K562 (cell line): ENCODE measurements around the gene INO80. TPM values are rescaled to one million over a fixed set of nuclear protein-coding genes. Genes with fewer than 3 reads are reported as not detected.

Experiments used
- ATAC-seq: fragments of 200-7000 bp; cut with Tn5 transposase; 3 replicates; pipeline ENCODE4 v1.9.1; 2020; ENCODE audit warnings: moderate library complexity
- BruUV-seq: library from RNA; stranded (reverse); fragments of 400-500 nt; replicated peaks from 2 replicates; lab custom pipeline; 2021; lab: Mats Ljungman, UMichigan
- CTCF ChIA-PET: fragments of 300-600 bp; formaldehyde crosslinking; extraction: SDS; loops from one replicate; lab custom pipeline; 2021; ENCODE audit warnings: low intra/inter-chr PET ratio; lab: Yijun Ruan, JAX
- POLR2A ChIA-PET: fragments of 300-600, 350-650 bp; sonication (Branson Sonifier 250); formaldehyde crosslinking; extraction: SDS; loops from one replicate; lab custom pipeline; 2021; ENCODE audit warnings: antibody characterized with exemption, inconsistent platforms; lab: Yijun Ruan, JAX
- DNase-seq, 4 experiments: peaks; one replicate each; pipeline versions ENCODE4 v3.0.0 to v3.0.0-alpha.2; 2011 to 2018; ENCODE audit warnings: low spot score in 3 of 4, mixed read lengths in 3 of 4; ENCODE audit errors: extremely low read depth in 1 of 4
- FAIRE-seq: peaks from 2 replicates; lab custom pipeline; 2011; peaks lifted over from hg19 to GRCh38; lab: Jason Lieb, UNC
- H2AFZ ChIP-seq: 2 replicates; pipeline ENCODE4 v1.6.0; 2011; ENCODE audit warnings: low read depth, low read length, control low read depth, inconsistent platforms
- H3K27ac ChIP-seq: fragments of 200-600 bp; 3 replicates; pipeline ENCODE4 v1.8.0; 2011; ENCODE audit warnings: low read depth, mild to moderate bottlenecking, control low read depth, inconsistent platforms, low read length, moderate library complexity, mixed read lengths; ENCODE audit errors: extremely low read depth
- H3K27me3 ChIP-seq, 2 experiments: fragments of 300-600 bp in 1 of 2; 2 replicates in 1 of 2; 3 replicates in 1 of 2; pipeline versions ENCODE4 v1.6.0 to v1.8.0; 2011; ENCODE audit warnings: inconsistent platforms in 2 of 2, low read length in 2 of 2, mild to moderate bottlenecking in 1 of 2, mixed read lengths in 1 of 2, moderate library complexity in 1 of 2; ENCODE audit not compliant: control insufficient read depth in 2 of 2, insufficient read depth in 2 of 2
- H3K36me3 ChIP-seq: fragments of 300-600 bp; 3 replicates; pipeline ENCODE4 v1.8.0; 2011; ENCODE audit warnings: mild to moderate bottlenecking, low read length, inconsistent platforms; ENCODE audit not compliant: control insufficient read depth, insufficient read depth
- H3K4me1 ChIP-seq, 2 experiments: fragments of 200-600 bp in 1 of 2; replicated peaks in 1 of 2; 2 replicates in 1 of 2; 3 replicates in 1 of 2; pipeline versions ENCODE4 v1.5.1 to v1.8.0; 2011; ENCODE audit warnings: inconsistent platforms in 2 of 2, low read length in 2 of 2, mild to moderate bottlenecking in 1 of 2, mixed read lengths in 1 of 2, moderate library complexity in 1 of 2; ENCODE audit not compliant: control insufficient read depth in 2 of 2, insufficient read depth in 2 of 2
- H3K4me2 ChIP-seq: 2 replicates; pipeline ENCODE4 v1.6.1; 2011; ENCODE audit warnings: low read length, control low read depth, inconsistent platforms, mixed read lengths; ENCODE audit not compliant: insufficient read depth
- H3K4me3 ChIP-seq: fragments of 200-600 bp; sonication (generic), shearing (Covaris generic); 2 replicates; pipeline ENCODE4 v1.5.1; 2016; ENCODE audit warnings: control low read depth, inconsistent platforms
- H3K79me2 ChIP-seq: fragments of 200-600 bp; 3 replicates; pipeline ENCODE4 v1.8.0; 2011; ENCODE audit warnings: low read length, inconsistent platforms; ENCODE audit not compliant: control insufficient read depth, insufficient read depth
- H3K9ac ChIP-seq, 2 experiments: 2 replicates each; pipeline versions ENCODE4 v1.6.0 to v1.6.1; 2011; ENCODE audit warnings: low read depth in 2 of 2, low read length in 2 of 2, control low read depth in 1 of 2, inconsistent platforms in 1 of 2, mild to moderate bottlenecking in 1 of 2, mixed read lengths in 1 of 2; ENCODE audit not compliant: insufficient read depth in 1 of 2
- H3K9me1 ChIP-seq: one replicate; pipeline ENCODE4 v1.6.0; 2011; ENCODE audit warnings: inconsistent platforms, mild to moderate bottlenecking, low read length, moderate library complexity; ENCODE audit not compliant: control insufficient read depth, insufficient read depth
- H3K9me3 ChIP-seq: replicated peaks from 2 replicates; pipeline ENCODE4 v1.5.1; 2011; ENCODE audit warnings: low read depth, low read length, inconsistent platforms; ENCODE audit not compliant: control insufficient read depth, insufficient read depth
- H4K20me1 ChIP-seq: replicated peaks from 2 replicates; pipeline ENCODE4 v1.6.1; 2011; ENCODE audit warnings: low read length, inconsistent platforms, mixed read lengths; ENCODE audit not compliant: control insufficient read depth, insufficient read depth
- ATF1 ChIP-seq, 2 experiments: fragments of 450-650 bp in 1 of 2; IDR thresholded peaks; 2 replicates each; pipeline ENCODE4 v1.6.1; 2016; ENCODE audit warnings: missing compliant biosample characterization in 1 of 2, missing genetic modification characterization in 1 of 2
- CEBPB ChIP-seq: fragments of 450-650 bp; IDR thresholded peaks from 2 replicates; pipeline ENCODE4 v1.6.1; 2016; ENCODE audit warnings: missing genetic modification characterization, missing compliant biosample characterization
- EWSR1 ChIP-seq: fragments of 450-650 bp; IDR thresholded peaks from 2 replicates; pipeline ENCODE4 v1.6.1; 2018; ENCODE audit warnings: borderline replicate concordance, mild to moderate bottlenecking, low read depth, moderate library complexity; ENCODE audit not compliant: partially characterized antibody
- GABPB1 ChIP-seq: sonication (generic); formaldehyde crosslinking; IDR thresholded peaks from 2 replicates; pipeline ENCODE4 v1.8.0; 2022; ENCODE audit warnings: mild to moderate bottlenecking, missing genetic modification reagents
- GTF2B ChIP-seq: IDR thresholded peaks from 2 replicates; pipeline ENCODE4 v1.6.1; 2011; ENCODE audit not compliant: insufficient read length; ENCODE audit errors: extremely low read depth
- HDAC1 ChIP-seq, 2 experiments: fragments of 450-650 bp; IDR thresholded peaks; 2 replicates each; pipeline ENCODE4 v1.6.1; 2016 to 2017; ENCODE audit warnings: inconsistent platforms in 1 of 2, mild to moderate bottlenecking in 1 of 2, moderate library complexity in 1 of 2
- HNRNPK ChIP-seq: fragments of 200-400 bp; formaldehyde crosslinking; IDR thresholded peaks from one replicate; pipeline ENCODE4 v1.6.1; 2018; ENCODE audit warnings: mild to moderate bottlenecking, low read depth, low read length; ENCODE audit not compliant: poor library complexity, severe bottlenecking
- KAT7 ChIP-seq: sonication (generic); formaldehyde crosslinking; IDR thresholded peaks from 2 replicates; pipeline ENCODE4 v1.8.0; 2022; ENCODE audit warnings: missing genetic modification reagents, mild to moderate bottlenecking, borderline replicate concordance
- MAZ ChIP-seq, 2 experiments: fragments of 450-650 bp in 1 of 2; sonication (generic) in 1 of 2; formaldehyde crosslinking; IDR thresholded peaks in 1 of 2; conservative IDR thresholded peaks in 1 of 2; 2 replicates each; pipeline versions ENCODE4 v1.4.0 to v1.5.0; 2020; ENCODE audit warnings: mild to moderate bottlenecking in 1 of 2, missing genetic modification reagents in 1 of 2
- POLR2G ChIP-seq: fragments of 200-400 bp; formaldehyde crosslinking; IDR thresholded peaks from 2 replicates; pipeline ENCODE4 v1.6.1; 2017; ENCODE audit warnings: low read depth, mild to moderate bottlenecking, antibody characterized with exemption, low read length, moderate library complexity
- TSC22D4 ChIP-seq: fragments of 450-650 bp; IDR thresholded peaks from 2 replicates; pipeline ENCODE4 v1.6.1; 2016; ENCODE audit warnings: missing genetic modification characterization, missing biosample characterization, control low read depth
- ZNF239 ChIP-seq: fragments of 250-450 bp; sonication (Bioruptor Pico); IDR thresholded peaks from 2 replicates; pipeline ENCODE4 v1.4.0; 2020; ENCODE audit warnings: mild to moderate bottlenecking
- WGBS: fragments of 100-300 bp; shearing (Covaris generic); methylation state at CpG from one replicate; pipeline ENCODE4 v1.1.6; 2016; ENCODE audit warnings: low coverage, mixed read lengths; ENCODE audit not compliant: insufficient coverage; ENCODE audit errors: missing lambda C conversion rate; 5-methylcytosine and 5-hydroxymethylcytosine counted together
- in situ Hi-C: fragments of 300-500 bp; cut with MboI; formaldehyde crosslinking; loops from 4 replicates; pipeline ENCODE4 v1.15.0; 2018; ENCODE audit warnings: inconsistent platforms, mixed read lengths
- intact Hi-C: fragments of 100-400 bp; cut with micrococcal nuclease; formaldehyde crosslinking; loops from 2 replicates; pipeline ENCODE4 v1.14.2; 2022
- polyA plus RNA-seq, 8 experiments: library from polyadenylated mRNA; depleted of rRNA in 4 of 8; stranded (reverse) in 5 of 8; unstranded in 3 of 8; fragments of >200 nt; fragmentation: Nextera tagmentation in 2 of 8; fragmentation: Illumina TruSeq in 1 of 8; extraction: Ambion mirVana in 2 of 8; extraction: Trizol in 1 of 8; gene quantifications; 2 replicates each; pipeline versions ENCODE4 v1.2.1 to v1.2.3, GENCODE V29; 2011 to 2014; ENCODE audit warnings: inconsistent platforms in 1 of 8, missing spikeins in 1 of 8
- total RNA-seq, 7 experiments: library from RNA; depleted of rRNA in 6 of 7; stranded (reverse); fragments of >200 nt in 6 of 7; fragmentation: Illumina TruSeq in 2 of 7; extraction: Trizol in 2 of 7; gene quantifications; 2 replicates each; pipeline versions ENCODE4 v1.2.1 to v1.2.3, GENCODE V29; 2011 to 2021; ENCODE audit warnings: low replicate concordance in 1 of 7

The INO80 gene
- total and polyA plus RNA-seq, 9 of the 15 experiments (the other 6 are each of a cell fraction or from before 2014, with no cell fraction given), result 1.1 to 25.7 (median 19.9) TPM

- 44% methylated on average over 9 of the region's 9 CpGs for WGBS
Measured at GRCh38 chr15:40943764-40944365, 172.2 kb downstream of the INO80 start.

More at GRCh38 chr15:40943764-40944365, 172.2 kb downstream of the INO80 start:
- Histone ChIP-seq H3K27me3 (peaks cover 2 to 13% of the 10 kb centered on the region in 2 experiments; a peak in 3 of 5 replicates), H3K4me3 (no peak overlapping the region), H3K9me1 (no peaks in the 10 kb centered on the region), H3K4me1 (peaks cover 5 to 27% of the 10 kb centered on the region in 2 experiments; a peak in 4 of 5 replicates), H4K20me1 (no peaks in the 10 kb centered on the region), H2AFZ (no peak overlapping the region), H3K36me3 (no peaks in the 10 kb centered on the region), H3K27ac (no peak overlapping the region), H3K79me2 (no peaks in the 10 kb centered on the region), H3K9ac (no peak overlapping the region), H3K4me2 (no peak overlapping the region), H3K9me3 (no peaks in the 10 kb centered on the region)
- no peak for DNase-seq
- no peak for FAIRE-seq
- no TSS peak for BruUV-seq
- in situ Hi-C loops, result no loop called here
- ChIA-PET CTCF (no interaction called here), POLR2A (interaction anchor here (0.7 to 3.6 kb wide), 4 partner anchors 8 to 835 kb away, joined by 3 to 17 read pairs (median 6); partner anchors contain the start of genes BMF and CHAC1)
- intact Hi-C loops, result no loop called here
- ATAC-seq, result no peak
- TF ChIP-seq POLR2G (no peak), ATF1 (CRISPR knock-in tag; IDR thresholded peaks at IDR 0.05) (no peak), ATF1 (tag; IDR thresholded peaks at IDR 0.05) (no peak), HNRNPK (no peak), HDAC1 (IDR thresholded peaks at IDR 0.05) (no peak), ZNF239 (CRISPR knock-in tag) (no peak), GTF2B (no peak), MAZ (CRISPR knock-in tag; conservative IDR thresholded peaks at IDR 0.05 in 1 of 2, IDR thresholded peaks at IDR 0.05 in 1 of 2) (no peak), EWSR1 (no peak), KAT7 (CRISPR knock-in tag) (no peak), TSC22D4 (tag) (no peak), GABPB1 (CRISPR knock-in tag) (no peak), CEBPB (tag) (no peak)
